ENCODE measurements around the gene CDIP1.

Gene CDIP1

DNA sequence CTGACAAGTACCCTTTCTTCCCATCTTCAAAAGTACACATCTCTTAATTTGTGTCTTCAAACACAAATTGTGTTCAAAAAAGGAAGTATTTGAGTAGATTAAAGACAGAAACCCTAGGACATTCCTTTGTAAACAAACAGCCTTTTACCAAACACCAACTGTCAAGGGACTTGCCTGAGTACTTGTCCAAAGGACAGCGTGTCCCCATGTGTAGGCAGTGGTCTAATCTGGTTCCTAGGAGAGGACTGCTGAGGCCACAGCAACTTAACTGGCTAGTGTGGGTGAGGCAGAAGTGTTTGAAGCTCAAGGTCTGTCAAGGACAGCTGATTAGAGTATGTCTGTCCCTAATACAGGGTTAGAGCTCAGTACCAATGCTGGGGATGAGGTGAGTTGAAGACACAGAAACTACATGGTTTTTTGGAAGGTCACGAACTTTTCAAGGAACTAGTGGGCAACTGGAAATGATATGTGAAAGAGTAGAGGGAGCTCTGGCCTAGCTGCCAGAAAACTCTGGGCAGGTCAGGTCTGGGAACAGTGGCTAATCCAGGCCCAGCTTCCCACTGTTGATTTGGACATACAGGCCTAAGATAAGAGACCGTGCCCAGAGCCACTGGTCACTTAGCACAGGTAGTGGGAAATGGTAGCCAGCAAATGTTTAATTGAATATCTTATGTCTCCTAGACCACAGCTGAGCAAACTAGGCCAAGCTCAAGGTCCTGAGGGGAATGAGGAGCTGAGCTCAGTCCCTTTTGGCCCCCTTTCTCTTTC is 52.3 kb downstream of the CDIP1 start:
- DNase-seq, result no peak

- no peak for DNase-seq
Measured at GRCh38 chr16:4481963-4482362, 56.6 kb downstream of the CDIP1 start.

DNA sequence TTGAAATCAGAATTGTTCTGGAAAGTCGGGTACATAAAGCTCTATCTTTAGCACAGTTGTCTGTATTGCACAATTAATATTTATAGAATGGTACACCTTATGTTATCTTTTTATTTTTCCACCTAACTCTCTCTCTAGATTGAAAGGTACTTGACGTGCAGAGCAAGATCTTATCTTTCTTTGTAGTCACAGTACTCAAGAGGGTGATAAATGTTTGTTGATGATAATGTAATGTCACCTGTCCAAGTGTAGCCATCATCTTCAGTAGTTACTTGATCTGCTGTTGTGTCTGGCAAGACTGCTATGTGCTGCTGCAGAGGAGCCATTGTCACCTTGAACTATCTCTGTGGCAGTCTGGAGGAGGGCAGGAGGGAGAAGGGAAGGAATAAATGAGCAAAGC is 57.0 kb downstream of the CDIP1 start:
- no peak for DNase-seq

- peak; percentile 47 for DNase-seq
Measured at GRCh38 chr16:4477966-4478365, 60.6 kb downstream of the CDIP1 start.

DNA sequence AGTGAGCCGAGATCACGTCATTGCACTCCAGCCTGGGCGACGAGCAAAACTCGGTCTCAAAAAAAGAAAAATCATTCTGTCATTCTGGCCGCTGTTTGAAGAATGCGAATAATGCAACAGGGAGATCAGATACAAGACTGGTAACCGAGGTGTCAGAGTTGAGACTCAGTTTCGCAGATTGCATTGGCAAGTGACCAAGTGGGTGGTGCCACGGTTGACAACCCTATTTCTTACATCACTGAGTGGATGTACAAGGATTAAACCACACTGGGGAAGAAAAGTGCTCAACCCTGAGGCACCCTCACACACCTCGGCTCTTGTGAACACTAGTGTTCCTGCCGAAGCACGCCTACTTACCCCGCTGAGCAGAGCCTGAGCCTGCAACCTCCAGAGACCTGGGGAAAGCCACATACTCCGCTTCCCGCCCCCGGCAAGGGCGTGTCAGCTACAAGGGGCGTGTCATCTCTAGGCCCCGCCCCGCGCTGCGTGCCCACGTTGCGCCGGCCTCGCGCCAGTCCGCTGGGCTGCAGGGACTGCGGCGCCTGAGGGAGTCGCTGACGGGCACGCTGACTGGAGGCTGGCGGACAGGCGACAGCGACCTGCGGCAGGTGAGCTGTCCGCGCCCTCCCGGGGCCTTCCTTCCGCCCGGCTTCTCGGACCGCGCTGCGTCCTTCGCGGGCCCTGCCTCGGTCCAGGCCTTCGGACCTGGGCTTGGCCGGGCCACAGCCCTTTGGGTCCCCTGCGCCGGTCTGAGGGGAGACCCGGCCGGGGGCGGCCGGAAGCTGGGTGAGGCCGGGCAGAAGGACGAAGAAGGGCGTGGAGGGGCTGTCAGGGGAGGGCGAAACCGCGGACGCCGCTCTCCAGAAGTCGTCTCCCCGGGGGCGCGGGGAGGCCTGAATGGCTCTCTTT is 62.4 kb downstream of the CDIP1 start, which contains the start of gene HMOX2:
Gene HMOX2 (plus strand): TSS at position 519 of the 909 bp plus-strand sequence. CDS start 29,127 bp downstream, outside the sequence.
- peak; percentile 98 for DNase-seq

DNA sequence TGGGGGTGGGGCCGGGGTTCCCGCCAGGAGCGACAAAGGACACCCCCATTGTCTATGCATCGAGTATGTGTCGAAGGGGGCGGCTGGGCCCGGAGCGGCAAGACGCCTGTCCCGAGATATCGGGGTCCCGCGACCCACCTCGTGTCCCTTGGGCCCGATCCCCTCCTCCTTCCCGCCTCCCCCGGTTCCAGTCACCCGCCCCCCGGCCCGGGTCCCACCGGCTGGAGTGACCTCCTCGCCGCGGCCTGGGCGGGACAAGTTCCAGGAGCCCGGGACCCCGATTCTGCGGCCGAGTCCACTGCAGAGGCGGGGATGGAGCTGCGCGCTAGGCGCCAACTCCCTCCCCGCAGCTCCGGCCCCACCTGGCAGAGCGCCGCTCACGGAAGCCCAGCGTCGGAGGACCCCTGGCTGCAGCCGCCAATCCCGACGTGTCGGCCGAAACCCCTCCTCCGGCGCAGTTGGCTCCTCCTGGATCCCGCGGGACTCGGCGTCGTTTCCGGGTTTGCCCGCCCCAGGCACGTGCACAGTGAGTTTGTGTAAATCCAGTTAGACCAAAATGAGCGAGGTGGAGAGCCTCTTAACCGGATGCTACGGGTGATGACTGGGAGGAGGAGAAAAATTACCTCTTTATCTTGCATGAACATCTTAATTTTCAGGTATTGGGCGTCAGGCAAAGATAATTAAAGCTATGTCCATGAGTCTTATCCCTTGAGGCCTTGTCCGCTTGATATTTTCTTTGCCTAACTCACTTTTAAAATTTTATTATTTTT is 64.2 kb downstream of the CDIP1 start, which contains the start of gene NMRAL1:
Gene NMRAL1 (minus strand): TSS at position 434 of the 770 bp plus-strand sequence. CDS start 493 bp downstream, outside the sequence.
- peak; percentile 97 for DNase-seq

DNA sequence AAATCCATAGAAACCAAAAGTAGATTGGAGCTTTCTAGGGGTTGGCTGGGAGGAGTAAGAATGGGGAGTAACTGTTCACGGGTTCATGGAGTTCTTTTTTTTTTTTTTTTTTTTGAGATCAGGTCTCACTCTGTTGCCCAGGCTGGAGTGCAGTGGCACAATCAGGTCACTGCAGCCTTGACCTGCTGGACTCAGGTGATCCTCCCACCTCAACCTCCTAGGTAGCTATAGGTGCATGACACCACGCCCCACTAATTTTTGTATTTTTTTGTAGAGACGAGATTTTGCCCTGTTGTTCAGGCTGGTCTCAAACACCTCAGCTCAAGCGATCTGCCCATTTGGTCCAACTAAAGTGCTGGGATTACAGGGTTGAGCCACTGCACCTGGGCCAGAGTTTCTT is 65.7 kb downstream of the CDIP1 start:
- DNase-seq, result no peak

GRCh38 chr16:4471869-4472268 is 66.7 kb downstream of the CDIP1 start:
- no peak for DNase-seq

- no peak for DNase-seq
Measured at GRCh38 chr16:4468972-4469371, 69.6 kb downstream of the CDIP1 start.

GRCh38 chr16:4467916-4468315 is 70.7 kb downstream of the CDIP1 start:
- DNase-seq, result no peak

- DNase-seq, result peak; percentile 72
Measured at GRCh38 chr16:4465977-4466779, 72.4 kb downstream of the CDIP1 start.

- no peak for DNase-seq
Measured at GRCh38 chr16:4463522-4464163, 74.9 kb downstream of the CDIP1 start.

DNA sequence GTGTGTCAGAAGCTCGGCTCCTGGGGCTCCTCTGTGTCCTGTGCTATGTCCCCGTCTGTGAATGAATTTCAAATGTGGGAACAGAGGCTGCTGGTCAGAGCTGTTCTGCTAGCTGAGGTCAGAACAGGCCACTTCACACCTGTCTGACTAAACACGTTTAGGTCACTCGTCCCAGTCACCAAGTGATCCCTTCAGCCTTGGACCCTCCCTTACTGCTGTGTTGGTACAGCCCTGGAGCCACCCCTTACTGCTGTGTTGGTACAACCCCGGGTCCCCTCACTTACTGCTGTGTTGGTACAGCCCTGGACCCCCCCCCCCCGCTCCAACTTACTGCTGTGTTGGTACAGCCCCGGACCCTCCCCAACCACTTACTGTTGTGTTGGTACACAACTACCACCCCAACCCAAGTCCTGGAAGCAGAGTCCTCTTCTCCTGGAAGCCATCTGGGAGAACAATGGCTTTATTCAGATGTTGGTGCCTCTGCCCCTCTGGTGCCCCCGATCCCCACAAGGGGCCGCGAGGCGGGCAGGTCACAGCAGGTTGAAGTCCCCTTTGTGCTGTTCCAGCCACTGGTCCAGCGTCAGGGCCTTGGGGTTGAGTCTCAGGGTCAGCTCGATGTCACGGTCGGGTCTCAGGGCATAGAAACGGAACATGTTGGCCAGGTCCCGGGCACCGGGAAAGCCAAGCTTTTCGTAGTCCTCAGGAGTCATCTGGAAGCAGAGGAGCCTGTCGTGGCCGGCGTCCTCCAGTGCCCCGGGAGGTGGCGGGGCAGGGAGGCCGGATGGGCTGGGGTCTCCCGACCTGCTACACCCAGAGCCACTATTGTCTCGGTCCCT is 77.1 kb downstream of the CDIP1 start:
- DNase-seq, result no peak

DNA sequence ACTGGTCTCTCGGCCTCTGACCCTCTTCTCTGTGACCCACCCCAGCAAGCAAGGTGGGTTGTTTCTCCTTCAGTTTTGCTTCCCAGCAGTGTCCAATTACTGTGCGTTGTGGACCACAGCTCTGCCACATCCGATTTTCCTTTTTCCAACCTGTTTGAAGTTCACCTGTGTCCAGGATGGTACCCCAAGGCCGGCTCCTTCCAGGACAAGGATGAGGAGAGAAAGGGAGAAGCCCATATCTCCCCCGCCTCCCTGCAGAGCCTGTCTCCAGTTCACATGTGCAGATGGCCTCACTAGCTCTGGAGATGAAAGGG is 77.7 kb downstream of the CDIP1 start:
- no peak for DNase-seq
